HuH-7 (cell line): ENCODE data around the gene SOST.

Experiments used
- DNase-seq: peaks from one replicate; pipeline ENCODE4 v3.0.0; 2011; ENCODE audit warnings: low spot score

The SOST gene

DNA sequence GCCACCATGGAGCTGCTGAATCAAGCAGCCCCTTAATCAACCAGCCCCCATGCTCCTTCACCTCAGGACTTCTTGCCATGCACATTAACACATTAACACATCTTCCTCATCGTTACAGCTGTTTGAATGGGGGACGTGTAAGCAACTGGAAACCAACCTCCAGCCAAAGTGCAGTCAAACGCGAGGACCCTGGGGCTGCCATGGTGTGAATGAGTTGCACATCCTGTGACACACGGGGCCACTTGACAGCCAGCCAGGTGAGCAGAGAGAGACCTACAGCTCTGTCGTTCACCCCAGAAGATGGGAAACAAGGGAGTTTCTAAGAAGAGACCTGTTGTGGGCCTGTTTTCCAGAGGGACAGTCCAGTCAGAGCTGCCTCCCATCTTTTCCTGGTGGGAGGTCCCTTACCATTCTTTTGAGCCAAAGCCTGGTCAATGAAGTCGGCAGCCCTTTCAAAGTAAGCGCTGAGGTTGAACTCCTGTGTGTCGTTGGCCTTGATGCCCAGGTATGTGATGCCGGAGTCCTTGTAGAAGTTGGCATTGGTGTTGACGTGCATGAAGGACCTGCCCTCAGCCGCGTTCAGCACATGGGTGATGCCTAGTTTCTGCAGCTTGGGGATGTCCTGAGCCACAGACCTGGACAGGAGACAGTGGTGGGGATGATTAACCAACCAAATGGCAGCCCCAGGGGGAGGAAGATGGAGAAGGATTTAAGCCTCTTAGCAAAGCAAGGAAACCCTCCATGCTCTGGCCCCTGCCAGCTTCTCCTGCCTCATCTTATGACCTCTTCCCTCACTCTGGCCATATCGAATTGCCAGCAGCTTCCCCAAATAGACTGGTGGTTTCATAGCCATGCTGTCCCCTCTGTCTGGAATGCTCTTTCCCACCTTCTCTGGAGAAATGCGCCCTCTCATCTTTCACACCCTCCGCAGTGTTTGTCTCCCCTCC is 16.0 kb upstream of the SOST start:
- DNase-seq = no peak

DNA sequence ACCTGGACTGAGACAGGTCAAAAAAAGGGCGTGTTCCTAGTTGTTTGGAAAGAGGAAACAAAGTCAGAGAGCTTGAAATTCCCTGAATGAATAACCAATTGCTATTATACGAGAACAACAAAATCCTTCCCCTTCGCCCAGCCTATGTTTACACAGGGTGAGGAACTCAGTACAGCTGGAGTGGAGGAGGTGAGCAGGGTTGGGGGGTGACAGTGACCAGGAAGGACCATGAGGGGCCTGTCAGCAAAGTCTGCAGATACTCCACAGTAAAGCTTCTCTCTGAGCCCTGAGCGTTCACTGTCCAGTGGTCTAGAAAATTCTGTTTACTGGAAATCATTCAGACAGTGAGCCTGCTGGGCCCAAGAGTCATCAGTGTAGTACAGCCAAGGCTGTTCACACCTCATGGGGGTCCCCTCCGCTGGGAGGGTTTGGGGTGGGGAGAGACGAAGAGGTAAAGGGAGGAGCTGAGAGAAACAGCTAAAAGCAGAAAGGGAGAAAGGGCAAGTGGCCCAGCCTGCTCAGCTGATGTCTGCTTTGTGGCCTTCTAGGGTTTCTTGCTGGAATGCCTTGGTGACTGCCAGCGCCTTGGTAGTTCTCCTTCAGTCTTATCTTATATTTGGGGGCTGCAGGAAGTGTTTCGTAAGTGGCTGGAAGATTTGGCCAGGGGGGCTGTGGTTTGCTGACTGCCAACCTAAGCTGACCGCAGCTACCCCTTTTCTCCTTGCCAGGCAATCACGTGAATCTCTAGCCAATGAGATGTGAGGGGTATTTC is 14.5 kb upstream of the SOST start:
- no peak for DNase-seq

DNA sequence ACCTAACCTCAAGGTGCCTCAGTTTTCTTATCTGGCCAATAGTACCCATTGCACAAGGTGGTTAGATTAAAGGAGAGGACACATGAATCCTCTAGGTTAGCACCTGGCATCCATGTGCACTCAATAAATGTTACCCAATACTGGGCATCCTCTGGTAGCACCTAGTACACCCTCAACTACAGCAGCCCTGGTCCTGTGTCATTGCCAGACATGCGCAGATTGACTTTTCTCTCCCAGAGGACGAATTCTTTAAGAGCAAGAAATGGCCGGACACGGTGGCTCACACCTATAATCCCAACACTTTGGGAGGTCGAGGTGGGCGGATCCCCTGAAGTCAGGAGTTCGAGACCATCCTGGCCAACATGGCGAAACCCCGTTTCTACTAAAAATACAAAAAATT is 12.9 kb upstream of the SOST start:
- no peak for DNase-seq

GRCh38 chr17:43770957-43771356 is 12.4 kb upstream of the SOST start:
- no peak for DNase-seq

DNA sequence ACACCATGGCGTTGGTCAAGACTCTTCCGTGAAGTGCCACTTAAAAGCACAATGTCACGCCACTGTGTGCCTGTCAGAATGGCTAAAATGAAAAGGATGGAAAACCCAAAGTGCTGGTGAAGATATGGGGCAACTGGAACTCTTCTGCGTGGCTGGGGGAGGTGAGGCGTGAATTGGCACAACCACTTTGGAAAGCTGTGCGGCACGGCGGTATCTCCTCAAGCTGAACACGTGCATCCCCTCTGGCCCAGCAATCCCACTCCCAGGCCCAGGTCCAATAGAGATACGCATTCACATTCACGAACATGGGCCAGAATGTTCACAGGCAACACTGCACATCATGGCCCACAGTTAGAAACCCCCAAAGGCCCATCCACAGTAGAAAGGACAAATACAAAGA is 11.3 kb upstream of the SOST start:
- no peak for DNase-seq

GRCh38 chr17:43769426-43769825 is 10.8 kb upstream of the SOST start:
- DNase-seq = no peak

GRCh38 chr17:43768943-43769342 is 10.4 kb upstream of the SOST start:
- DNase-seq = no peak

DNA sequence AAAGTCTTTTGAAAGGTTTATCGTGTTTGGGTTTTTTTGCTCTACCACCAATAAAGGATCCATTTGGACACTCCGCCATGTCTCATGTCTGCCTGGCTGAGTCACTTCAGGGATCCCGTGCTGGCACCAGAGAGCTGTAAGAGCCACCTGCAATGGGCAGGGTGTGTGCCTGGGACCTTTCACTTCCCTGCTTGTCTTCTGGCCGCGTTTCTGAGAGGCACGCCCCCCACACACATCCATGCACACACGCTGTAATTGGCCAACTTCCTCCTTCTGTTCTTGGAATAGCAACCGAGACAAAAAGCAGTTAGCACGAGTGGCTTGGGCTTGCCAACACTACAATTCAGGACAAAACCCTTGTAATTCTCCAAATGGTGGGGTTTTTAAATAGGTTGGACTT is 9.8 kb upstream of the SOST start:
- DNase-seq = no peak

- DNase-seq = no peak
Measured at GRCh38 chr17:43767713-43768059, 9.1 kb upstream of the SOST start.

DNA sequence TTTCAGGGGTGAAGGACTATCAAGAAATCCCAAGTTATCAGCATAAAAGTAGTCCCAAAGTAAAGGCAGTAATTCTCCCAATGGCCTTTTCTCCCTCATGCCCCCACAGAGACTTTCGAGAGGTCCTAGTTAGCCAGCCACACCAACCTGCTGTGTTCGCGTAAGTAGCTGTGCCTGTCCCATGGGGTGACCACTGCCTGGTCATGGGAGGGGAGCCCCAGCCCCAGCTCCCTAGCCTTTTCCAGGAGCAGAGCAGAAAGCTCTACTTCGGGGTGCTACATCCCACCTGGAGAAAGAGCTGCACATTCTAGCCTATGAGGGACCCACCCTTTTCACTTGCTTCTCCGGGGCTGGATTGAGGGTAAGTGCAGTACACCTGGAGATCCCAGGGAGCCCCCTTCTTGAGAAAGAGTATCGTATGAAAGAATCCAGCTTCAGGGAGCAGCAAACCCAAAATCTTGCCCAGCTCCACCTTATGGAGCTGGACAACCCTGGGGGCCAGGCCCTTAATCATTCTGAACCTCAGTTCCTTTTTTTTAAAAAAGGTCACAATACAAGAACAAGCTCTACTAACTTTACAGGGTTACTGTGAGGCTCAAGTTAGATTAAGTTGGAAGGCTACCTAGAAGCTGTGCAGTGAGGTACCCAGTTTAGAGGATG is 8.6 kb upstream of the SOST start:
- no peak for DNase-seq

DNA sequence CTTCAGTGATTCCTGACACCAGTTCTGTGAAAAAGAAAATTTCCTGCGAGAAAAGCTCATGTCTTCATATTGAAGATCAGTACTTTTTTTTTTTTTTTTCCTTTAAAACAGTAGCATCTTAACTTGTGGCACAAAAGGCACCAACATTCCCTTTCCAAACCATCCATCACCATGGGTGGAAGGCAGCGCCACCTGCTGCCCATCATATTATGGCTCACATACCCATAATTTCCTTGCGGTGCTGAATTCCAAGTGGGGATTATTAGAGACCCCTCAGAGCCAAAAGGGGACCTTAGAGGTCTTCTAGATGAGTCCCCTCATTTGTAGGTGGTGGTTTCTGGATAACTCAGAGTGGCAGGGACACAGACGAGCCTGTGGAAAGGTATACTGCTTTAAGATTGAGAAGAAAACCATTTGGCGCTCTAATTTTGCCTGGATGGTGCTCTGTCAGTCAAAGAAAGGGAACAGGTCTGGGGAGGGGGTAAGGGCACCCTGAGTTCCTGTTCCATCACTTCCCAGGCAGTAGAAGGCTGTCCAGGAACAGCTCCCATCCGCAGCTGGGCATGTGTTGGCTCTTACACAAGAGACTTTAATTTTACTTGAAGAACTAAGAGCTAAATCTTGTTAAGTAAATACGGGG is 7.9 kb upstream of the SOST start:
- DNase-seq = peak; percentile 74

- peak; percentile 98 for DNase-seq
Measured at GRCh38 chr17:43760254-43760852, 1.8 kb upstream of the SOST start.

- DNase-seq = no peak
Measured at GRCh38 chr17:43759836-43760235, 1.2 kb upstream of the SOST start.

DNA sequence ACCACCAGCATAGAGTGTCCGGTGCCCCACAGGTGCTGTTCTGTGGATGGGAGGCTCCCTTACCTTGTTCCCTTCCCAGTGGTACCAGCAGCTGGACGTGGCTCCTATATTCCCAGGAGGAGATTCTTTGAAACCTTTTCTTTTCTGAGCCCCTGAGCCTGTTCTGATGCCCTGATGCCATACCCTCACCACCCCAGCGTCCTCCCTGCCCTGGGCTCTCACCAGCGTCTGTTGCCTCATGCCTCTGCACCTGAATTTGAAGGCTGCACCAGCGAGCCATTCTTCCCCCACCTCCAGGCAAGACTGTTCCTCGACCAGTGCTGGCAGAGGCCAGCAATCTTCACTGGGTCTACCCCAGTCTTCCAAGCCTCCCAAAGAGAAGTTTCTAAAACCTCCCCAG is 505 bp downstream of the SOST start:
- no peak for DNase-seq

GRCh38 chr17:43757171-43757660 is 1.4 kb downstream of the SOST start:
- DNase-seq = no peak

- DNase-seq = no peak
Measured at GRCh38 chr17:43756201-43756600, 2.4 kb downstream of the SOST start.

GRCh38 chr17:43755389-43755875 is 3.2 kb downstream of the SOST start:
- DNase-seq = no peak

GRCh38 chr17:43754947-43755346 is 3.6 kb downstream of the SOST start:
- DNase-seq = no peak

DNA sequence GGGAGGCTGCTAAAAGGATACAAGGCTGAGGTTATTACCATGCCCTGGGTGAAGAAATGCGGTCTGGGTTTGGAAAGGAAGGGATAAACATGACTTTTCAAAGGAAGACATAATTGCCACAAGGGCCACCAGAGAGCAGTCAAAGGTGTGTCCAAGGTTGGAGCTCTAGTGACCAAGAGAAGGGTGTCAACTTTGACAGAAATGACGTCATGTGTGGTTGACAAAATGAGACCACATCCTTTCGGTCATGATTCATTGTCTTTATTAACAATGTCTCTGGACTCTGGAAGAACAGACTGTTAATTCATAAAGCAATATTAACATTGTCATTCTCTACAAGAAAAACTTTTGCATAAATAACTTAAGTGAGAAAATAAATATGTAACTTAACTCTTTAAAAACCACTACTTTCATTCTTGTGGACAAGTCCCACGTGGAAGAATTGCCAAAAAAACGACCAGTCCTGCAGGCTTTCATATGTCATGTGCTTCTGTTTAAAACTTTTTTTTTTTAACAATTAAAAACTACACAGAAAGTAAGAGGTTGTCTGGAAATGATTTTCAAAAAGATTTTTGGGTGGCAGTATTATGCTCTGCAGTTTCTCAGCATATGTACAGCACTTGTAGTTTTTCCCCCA is 5.0 kb downstream of the SOST start:
- DNase-seq = no peak

DNA sequence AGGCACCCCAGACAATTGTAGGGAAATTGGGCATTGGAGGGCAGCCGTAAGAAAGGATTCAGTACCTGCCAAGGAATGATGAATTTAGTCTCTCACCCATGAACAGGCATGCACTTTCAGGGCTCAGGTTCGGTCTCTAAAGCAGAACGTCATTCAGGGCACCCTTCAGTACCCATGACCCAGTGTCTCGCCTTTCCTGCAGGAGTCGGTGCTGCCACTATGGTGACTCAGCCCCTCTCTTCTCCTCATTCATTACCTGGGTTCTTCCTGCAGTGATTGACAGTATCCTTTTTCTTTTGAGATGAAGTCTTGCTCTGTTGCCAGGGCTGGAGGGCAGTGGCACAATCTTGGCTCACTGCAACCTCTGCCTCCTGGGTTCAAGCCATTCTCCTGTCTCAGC is 8.4 kb downstream of the SOST start:
- no peak for DNase-seq

GRCh38 chr17:43745541-43745940 is 13.1 kb downstream of the SOST start:
- no peak for DNase-seq
